ENCODE data around the gene CHKA. TPM values are rescaled to one million over a fixed set of nuclear protein-coding genes. Genes with fewer than 3 reads are reported as not detected.

Gene CHKA
- total RNA-seq, 2 donors from 2014 or later = 56.1 to 75.9 TPM

DNA sequence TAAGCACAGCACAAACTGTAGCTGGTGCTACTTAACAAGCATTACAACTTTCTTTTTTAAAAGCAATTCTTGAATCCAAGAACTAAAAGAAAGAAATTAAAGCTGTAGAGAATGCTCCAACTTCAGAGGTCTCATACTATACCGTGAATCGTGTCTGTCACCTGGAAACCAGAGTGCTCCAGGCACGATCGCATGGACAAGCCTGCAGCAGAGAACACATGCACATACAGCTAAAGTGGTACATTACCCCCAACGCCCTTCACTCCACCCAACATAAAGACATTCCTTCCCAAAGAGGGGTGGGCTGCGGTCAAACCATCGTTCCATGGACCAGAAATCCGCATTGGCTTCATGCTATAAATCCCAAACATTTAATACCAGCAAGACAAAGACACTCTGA lies 31.5 kb downstream of the CHKA start:
- TF ChIP-seq, protein P1, sequence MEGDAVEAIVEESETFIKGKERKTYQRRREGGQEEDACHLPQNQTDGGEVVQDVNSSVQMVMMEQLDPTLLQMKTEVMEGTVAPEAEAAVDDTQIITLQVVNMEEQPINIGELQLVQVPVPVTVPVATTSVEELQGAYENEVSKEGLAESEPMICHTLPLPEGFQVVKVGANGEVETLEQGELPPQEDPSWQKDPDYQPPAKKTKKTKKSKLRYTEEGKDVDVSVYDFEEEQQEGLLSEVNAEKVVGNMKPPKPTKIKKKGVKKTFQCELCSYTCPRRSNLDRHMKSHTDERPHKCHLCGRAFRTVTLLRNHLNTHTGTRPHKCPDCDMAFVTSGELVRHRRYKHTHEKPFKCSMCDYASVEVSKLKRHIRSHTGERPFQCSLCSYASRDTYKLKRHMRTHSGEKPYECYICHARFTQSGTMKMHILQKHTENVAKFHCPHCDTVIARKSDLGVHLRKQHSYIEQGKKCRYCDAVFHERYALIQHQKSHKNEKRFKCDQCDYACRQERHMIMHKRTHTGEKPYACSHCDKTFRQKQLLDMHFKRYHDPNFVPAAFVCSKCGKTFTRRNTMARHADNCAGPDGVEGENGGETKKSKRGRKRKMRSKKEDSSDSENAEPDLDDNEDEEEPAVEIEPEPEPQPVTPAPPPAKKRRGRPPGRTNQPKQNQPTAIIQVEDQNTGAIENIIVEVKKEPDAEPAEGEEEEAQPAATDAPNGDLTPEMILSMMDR (conservative IDR thresholded peaks at IDR 0.05) = no peak
- H3K4me3 Mint-ChIP-seq = no peak overlapping the region
- H3K9ac ChIP-seq (ENCODE audit: extremely low read depth, low read length, poor library complexity, severe bottlenecking) = no peak overlapping the region
- peaks cover 14% of the 10 kb centered on the region for H3K36me3 ChIP-seq (ENCODE audit: control insufficient read depth, insufficient read depth, low read length)
- H3K27ac ChIP-seq (ENCODE audit: low read depth, low read length) = no peak overlapping the region
- peaks cover 16% of the 10 kb centered on the region for H3K36me3 Mint-ChIP-seq (ENCODE audit: low read depth)
- 80 to 96% methylated on average over 1 to 8 of the region's 8 CpGs for WGBS, 2 experiments (ENCODE audit: insufficient coverage in 1 of 2, insufficient read length in 1 of 2)
- no peaks in the 10 kb centered on the region for H3K27me3 Mint-ChIP-seq (ENCODE audit: insufficient read depth)
- no peaks in the 10 kb centered on the region for H3K9me3 ChIP-seq (ENCODE audit: control insufficient read depth, low read length)
- H3K9me3 Mint-ChIP-seq = no peaks in the 10 kb centered on the region
- no peak overlapping the region for H3K4me3 ChIP-seq (ENCODE audit: low read length)
- H3K27me3 ChIP-seq (ENCODE audit: control insufficient read depth, insufficient read depth, low read length, poor library complexity, severe bottlenecking) = no peaks in the 10 kb centered on the region
- DNase-seq = no peak
- H3K27ac Mint-ChIP-seq = peak overlapping the region; percentile 36
- H3K4me1 ChIP-seq (ENCODE audit: control insufficient read depth, insufficient read depth, low read length) = no peaks in the 10 kb centered on the region
- peaks cover 4% of the 10 kb centered on the region for H3K4me1 Mint-ChIP-seq

DNA sequence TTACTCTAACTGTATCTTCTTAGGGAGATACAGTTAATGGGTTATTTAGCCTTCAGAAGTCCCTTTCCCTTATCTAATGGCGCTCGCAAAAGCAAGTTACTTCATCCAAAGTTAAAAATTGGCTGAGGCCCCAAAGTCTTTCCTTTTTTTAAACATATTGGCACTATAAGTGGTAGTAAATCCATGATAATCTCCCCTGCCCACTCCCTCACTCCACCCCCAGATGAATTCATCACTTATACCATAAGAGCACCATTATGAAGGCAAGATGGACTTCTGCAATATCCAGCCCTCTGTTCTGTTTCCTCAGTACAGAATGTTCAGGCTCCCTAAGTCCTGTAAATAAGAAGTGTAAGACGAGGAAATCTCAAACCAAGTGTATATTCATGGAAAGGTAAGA lies 37.7 kb downstream of the CHKA start:
- WGBS, 2 experiments (ENCODE audit: insufficient coverage in 1 of 2, insufficient read length in 1 of 2) = 93 to 100% methylated on average over 1 to 3 of the region's 3 CpGs
- no peaks in the 10 kb centered on the region for H3K4me1 Mint-ChIP-seq

DNA sequence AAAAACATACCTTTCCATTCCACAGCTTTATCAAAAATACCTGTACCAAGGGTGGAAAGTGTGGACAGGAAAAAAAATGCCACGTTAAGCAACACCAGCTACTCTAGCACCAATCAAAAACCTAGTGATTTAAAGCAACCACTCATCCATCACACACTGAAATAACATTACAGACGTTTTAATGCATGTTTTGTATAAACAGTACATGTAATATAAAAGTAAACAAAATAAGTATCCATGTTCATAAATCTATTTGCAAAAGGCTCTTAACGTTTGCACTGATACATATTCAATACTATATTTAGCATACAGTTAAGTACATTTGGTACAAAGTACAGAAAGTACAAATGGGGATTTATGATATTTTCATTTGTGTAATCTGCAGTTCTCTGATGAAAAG lies 38.7 kb downstream of the CHKA start:
- H3K4me3 Mint-ChIP-seq = no peak overlapping the region
- no peaks in the 10 kb centered on the region for H3K27me3 Mint-ChIP-seq (ENCODE audit: insufficient read depth)
- H3K9me3 Mint-ChIP-seq = no peaks in the 10 kb centered on the region
- peaks cover 32% of the 10 kb centered on the region for H3K36me3 Mint-ChIP-seq (ENCODE audit: low read depth)
- no peak overlapping the region for H3K27ac ChIP-seq (ENCODE audit: low read depth, low read length)
- no peaks in the 10 kb centered on the region for H3K9me3 ChIP-seq (ENCODE audit: control insufficient read depth, low read length)
- no peaks in the 10 kb centered on the region for H3K4me1 ChIP-seq (ENCODE audit: control insufficient read depth, insufficient read depth, low read length)
- no peak overlapping the region for H3K27ac Mint-ChIP-seq
- no peaks in the 10 kb centered on the region for H3K27me3 ChIP-seq (ENCODE audit: control insufficient read depth, insufficient read depth, low read length, poor library complexity, severe bottlenecking)
- H3K4me3 ChIP-seq (ENCODE audit: low read length) = no peak overlapping the region
- TF ChIP-seq, protein P1 (conservative IDR thresholded peaks at IDR 0.05) = no peak
- H3K36me3 ChIP-seq (ENCODE audit: control insufficient read depth, insufficient read depth, low read length) = peaks cover 25% of the 10 kb centered on the region
- peaks cover 2% of the 10 kb centered on the region for H3K4me1 Mint-ChIP-seq
- 78% methylated on average over 1 of the region's 3 CpGs; no CpG with 5 or more reads in 1 of the 2 experiments for WGBS, 2 experiments (ENCODE audit: insufficient coverage in 1 of 2, insufficient read length in 1 of 2)
- DNase-seq = no peak
- H3K9ac ChIP-seq (ENCODE audit: extremely low read depth, low read length, poor library complexity, severe bottlenecking) = no peak overlapping the region

More for the DNA sequence above, 37.7 kb downstream of the CHKA start:
- no peak overlapping the region for H3K4me3 Mint-ChIP-seq
- H3K9me3 Mint-ChIP-seq = no peaks in the 10 kb centered on the region
- no peak overlapping the region for H3K4me3 ChIP-seq (ENCODE audit: low read length)
- no peaks in the 10 kb centered on the region for H3K4me1 ChIP-seq (ENCODE audit: control insufficient read depth, insufficient read depth, low read length)
- no peaks in the 10 kb centered on the region for H3K9me3 ChIP-seq (ENCODE audit: control insufficient read depth, low read length)
- DNase-seq = no peak
- no peak overlapping the region for H3K9ac ChIP-seq (ENCODE audit: extremely low read depth, low read length, poor library complexity, severe bottlenecking)
- no peaks in the 10 kb centered on the region for H3K27me3 Mint-ChIP-seq (ENCODE audit: insufficient read depth)
- no peaks in the 10 kb centered on the region for H3K27me3 ChIP-seq (ENCODE audit: control insufficient read depth, insufficient read depth, low read length, poor library complexity, severe bottlenecking)
- peaks cover 20% of the 10 kb centered on the region for H3K36me3 ChIP-seq (ENCODE audit: control insufficient read depth, insufficient read depth, low read length)
- TF ChIP-seq, protein P1 (conservative IDR thresholded peaks at IDR 0.05) = no peak
- peaks cover 26% of the 10 kb centered on the region for H3K36me3 Mint-ChIP-seq (ENCODE audit: low read depth)
- no peak overlapping the region for H3K27ac Mint-ChIP-seq
- no peak overlapping the region for H3K27ac ChIP-seq (ENCODE audit: low read depth, low read length)
